Sigmoid colon (tissue), 4 donors: ENCODE data around the gene DERA.
"Not testable (repeated sequence)": the region's sequence is repeated elsewhere in the genome, so short reads cannot be mapped to it uniquely, and the experiment has no call there.

ENCODE experiments used
- CTCF ChIP-seq, 4 experiments: fragments of 450-650 bp in 3 of 4; fragments of 200-600 bp in 1 of 4; IDR thresholded peaks; one replicate each; pipeline ENCODE4 v1.5.1; 2016 to 2019; ENCODE audit warnings: antibody characterized with exemption in 4 of 4, mild to moderate bottlenecking in 3 of 4, moderate library complexity in 2 of 4
- EP300 ChIP-seq, 4 donors: sonication (generic); formaldehyde crosslinking; IDR thresholded peaks; one replicate each; pipeline ENCODE4 v1.6.1; 2017; ENCODE audit warnings: antibody characterized with exemption in 4 of 4
- POLR2A ChIP-seq, 2 donors: fragments of 450-650 bp; IDR thresholded peaks; one replicate each; pipeline ENCODE4 v1.6.1; 2016; ENCODE audit warnings: antibody characterized with exemption in 2 of 2, mild to moderate bottlenecking in 2 of 2, moderate library complexity in 2 of 2
- POLR2AphosphoS5 ChIP-seq, 4 donors: sonication (generic); formaldehyde crosslinking; IDR thresholded peaks; one replicate each; pipeline ENCODE4 v1.6.1; 2017; ENCODE audit warnings: antibody characterized with exemption in 4 of 4

DNA sequence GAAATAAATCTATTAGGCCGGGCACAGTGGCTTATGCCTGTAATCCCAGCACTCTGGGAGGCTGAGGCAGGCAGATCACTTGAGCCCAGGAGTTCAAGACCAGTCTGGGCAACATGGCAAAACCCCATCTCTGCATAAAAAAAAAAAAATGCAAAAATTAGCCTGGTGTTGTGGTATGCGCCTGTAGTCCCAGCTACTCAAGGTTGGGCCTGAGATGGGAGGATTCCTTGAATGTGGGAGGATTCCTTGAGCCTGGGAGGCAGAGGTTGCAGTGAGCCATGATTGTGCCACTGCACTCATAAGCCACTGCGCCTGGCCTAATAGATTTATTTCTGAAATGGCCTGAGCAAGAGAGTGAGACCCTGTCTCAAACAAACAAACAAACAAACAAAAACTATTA is 55.9 kb downstream of the DERA start:
- not testable (repeated sequence) for TF ChIP-seq CTCF, POLR2A, EP300, POLR2AphosphoS5 (IDR thresholded peaks at IDR 0.05)
